Choroid plexus epithelial cell (primary cell): ENCODE data around the gene SLC22A17.

Source experiments
- DNase-seq: peaks from one replicate; pipeline ENCODE4 v3.0.0-alpha.2; 2010; ENCODE audit warnings: low read depth
- H3K4me3 ChIP-seq: 2 replicates; pipeline ENCODE4 v1.5.1; 2011; ENCODE audit warnings: low read depth, mild to moderate bottlenecking, control low read depth, low read length, moderate library complexity
- TF ChIP-seq, protein P1 (sequence below): conservative IDR thresholded peaks from 2 replicates; pipeline ENCODE4 v1.5.1; 2011; ENCODE audit warnings: low read depth, mild to moderate bottlenecking, control low read depth, inconsistent platforms, low read length, moderate library complexity

The SLC22A17 gene

DNA sequence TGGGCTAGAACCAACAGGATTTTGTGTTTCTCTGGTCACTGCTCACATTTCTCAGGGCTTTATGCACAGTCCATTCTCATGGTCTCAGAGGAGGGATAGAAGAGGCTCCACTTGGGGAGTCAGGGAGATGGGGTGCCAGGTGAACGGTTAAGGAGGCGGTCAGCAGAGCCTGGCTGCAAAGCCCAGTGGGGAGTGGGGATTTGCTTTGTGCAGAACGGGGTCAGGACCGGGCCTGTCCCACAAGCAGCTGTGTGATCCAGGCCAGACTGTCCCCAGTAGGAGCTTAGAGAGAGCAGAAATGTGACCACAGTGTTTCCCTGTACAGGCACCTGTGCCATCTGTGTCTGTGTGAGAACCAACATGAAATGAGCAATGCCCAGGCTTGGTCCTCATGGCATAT, 28.3 kb upstream of the SLC22A17 start:
- no peak overlapping the region for H3K4me3 ChIP-seq
- TF ChIP-seq, protein P1, sequence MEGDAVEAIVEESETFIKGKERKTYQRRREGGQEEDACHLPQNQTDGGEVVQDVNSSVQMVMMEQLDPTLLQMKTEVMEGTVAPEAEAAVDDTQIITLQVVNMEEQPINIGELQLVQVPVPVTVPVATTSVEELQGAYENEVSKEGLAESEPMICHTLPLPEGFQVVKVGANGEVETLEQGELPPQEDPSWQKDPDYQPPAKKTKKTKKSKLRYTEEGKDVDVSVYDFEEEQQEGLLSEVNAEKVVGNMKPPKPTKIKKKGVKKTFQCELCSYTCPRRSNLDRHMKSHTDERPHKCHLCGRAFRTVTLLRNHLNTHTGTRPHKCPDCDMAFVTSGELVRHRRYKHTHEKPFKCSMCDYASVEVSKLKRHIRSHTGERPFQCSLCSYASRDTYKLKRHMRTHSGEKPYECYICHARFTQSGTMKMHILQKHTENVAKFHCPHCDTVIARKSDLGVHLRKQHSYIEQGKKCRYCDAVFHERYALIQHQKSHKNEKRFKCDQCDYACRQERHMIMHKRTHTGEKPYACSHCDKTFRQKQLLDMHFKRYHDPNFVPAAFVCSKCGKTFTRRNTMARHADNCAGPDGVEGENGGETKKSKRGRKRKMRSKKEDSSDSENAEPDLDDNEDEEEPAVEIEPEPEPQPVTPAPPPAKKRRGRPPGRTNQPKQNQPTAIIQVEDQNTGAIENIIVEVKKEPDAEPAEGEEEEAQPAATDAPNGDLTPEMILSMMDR = no peak
- DNase-seq = no peak

DNA sequence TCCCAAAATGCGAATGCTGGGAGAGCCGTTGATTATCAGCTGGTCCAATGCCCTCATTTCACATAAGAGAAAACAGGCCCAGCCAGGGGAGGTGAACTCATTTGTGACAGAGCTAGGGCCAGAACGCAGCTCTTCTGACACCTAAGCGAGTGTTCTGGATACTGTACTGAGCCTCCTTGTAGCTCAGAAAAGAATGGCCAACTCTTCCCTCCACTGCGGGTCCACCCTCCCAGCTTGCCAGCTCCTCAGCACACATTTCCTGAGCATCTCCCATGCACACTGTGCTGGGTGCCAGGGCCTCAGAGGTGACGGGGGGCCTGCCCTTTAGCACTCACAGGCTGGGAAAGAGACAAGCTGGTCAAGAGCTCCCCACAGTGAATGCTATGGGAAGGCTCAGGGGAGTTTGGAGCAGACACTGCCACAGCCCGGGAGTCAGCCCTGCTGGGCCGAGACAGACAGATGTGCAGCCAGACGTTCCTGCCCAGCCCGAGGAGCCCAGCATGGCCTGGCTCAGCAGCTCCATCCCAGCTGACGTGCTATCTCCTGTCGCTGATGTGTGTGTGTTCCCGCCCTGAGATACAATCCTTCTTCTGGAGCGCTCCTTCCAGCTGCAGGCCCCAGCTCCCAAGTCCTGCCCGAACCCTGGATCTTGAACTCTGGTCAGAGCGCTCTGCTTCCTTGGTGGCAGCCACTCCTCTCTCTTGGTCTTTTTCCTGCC, 27.7 kb upstream of the SLC22A17 start:
- H3K4me3 ChIP-seq = no peak overlapping the region
- TF ChIP-seq, protein P1 = no peak
- DNase-seq = no peak

DNA sequence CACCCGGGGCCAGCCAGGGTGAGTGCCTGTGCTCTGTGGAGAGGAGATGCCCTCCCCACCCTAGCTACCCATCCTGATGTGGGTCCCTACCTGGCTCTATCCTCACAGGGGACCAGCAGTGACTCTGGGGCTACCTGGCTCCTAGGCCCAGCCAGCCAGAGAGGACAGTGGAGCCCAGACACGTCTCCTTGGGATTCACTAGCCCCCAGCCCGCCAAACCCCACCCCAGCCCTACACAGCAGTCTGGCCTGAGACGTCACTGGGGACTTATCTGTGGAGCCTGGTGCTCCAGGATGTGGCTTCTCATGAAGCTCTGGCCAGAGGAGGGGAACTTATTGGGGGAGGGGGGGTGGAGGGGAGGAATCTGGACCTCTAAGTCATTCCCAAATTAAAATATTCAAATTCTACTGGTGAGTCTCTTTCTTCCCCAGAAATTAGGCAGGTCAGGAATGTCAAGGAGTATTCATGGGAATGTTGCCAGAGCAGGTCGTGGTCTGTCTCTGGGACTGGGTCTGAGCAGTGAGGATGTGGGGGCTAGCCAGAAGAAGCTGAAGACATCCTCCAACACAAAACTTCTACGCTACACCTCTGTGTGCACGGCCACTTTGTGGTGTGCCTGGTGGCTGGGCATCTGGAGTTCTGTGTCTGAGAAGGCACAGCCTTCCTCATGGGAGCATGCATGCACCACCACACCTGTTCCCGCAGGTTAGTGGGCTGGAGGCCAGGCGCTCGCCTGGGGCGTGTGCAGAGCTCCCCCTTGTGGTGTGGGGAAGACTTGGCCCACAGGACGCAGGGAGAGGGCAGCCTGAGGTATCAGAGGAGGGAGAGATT, 26.9 kb upstream of the SLC22A17 start:
- TF ChIP-seq, protein P1 = peak; percentile 99
- DNase-seq = peak; percentile 54
- no peak overlapping the region for H3K4me3 ChIP-seq

DNA sequence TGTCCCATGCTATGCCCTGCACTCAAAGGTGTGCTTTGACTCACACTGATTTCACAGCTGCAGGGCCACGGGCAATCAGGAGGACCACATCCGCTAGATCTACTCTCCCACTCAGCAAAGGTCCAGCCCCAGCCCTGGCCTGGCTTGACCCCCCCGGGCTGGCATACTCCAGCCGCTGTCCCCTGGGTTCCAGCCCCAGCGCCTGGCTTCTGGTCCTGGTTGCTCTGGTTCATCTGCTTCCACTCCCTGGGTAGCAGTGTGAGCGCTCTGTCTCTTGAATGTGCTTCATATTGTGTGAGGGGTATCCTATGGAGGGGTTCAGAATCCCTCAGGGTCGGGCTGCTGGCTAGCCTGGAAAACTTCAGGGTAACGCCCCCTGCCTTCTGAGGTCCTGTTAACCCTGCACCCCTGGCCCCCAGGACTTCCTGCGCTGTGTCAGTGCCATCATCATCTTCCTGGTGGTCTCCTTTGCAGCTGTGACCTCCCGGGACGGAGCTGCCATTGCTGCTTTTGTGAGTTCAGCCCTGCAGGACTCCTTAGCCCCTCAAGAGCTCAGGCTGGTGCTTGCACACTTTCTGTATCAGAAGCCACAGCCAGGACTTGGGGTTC, 26.0 kb upstream of the SLC22A17 start:
- DNase-seq = no peak
- TF ChIP-seq, protein P1 = no peak
- no peak overlapping the region for H3K4me3 ChIP-seq

DNA sequence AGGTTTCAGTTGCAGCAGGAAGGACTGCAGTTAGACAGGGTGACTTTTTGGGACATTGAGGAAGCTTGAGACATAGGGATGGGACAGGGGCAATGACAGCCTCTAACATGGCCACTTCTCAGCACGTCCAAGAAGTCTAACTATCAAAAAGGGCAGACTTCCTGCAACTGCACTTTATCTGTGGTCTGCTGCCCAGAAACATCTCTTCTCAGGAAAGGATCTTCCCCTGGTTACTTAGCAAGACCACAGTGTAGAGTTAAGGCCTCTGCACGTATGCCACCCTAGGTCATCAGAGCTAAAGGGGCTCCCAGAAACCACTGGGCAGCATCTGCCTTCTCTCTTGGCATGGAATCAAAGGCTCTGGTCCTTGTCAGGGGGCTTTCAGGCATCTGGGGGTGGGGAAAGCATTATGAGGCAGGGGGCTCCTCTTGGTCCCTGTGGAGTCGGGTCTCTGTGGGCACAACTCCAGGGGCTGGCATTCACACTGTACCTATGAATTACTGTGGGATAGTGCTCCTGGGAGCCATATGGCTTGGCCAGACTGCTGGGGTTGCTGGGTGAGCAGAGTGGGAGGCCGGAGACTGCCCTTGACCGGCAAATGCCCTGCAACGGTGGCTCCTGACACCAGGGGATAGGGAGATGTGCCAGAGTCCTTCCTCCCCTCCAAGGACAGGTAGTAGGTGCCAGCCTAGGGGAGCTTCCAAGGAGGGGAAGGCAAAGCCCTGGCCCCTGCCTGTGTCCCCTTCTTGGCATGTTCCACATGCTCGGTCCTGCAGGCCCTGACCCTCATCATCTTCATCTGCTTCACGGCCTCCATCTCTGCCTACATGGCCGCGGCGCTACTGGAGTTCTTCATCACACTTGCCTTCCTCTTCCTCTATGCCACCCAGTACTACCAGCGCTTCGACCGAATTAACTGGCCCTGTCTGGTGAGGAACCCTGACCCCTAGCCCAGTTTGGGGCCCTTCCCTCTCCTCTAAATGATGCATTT, 25.2 kb upstream of the SLC22A17 start:
- no peak overlapping the region for H3K4me3 ChIP-seq
- TF ChIP-seq, protein P1 = no peak
- DNase-seq = no peak

DNA sequence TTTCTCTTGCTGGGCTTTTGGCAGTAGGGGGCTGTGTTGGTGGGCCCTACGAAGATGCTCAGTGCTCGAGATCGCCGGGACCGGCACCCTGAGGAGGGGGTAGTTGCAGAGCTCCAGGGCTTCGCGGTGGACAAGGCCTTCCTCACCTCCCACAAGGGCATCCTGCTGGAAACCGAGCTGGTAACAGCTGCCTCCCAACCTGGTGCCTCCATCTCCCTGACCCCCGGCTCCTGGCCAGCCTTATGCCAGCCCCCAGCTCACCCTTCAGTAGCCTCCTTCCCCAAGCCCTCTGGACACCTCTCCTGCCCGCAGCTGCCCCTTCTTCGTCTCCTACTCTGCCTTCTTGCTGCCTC, 24.5 kb upstream of the SLC22A17 start:
- TF ChIP-seq, protein P1 = no peak
- no peak for DNase-seq
- no peak overlapping the region for H3K4me3 ChIP-seq
